Activated CD4-positive, alpha-beta T cell treated with anti-CD3 and anti-CD28 coated beads, Interleukin-2, amount 50 U/mL, for 24 hours (primary cell): Measurements from ENCODE around the gene ELMOD1.

Experiments
- DNase-seq, 2 donors: peaks; one replicate each; pipeline ENCODE4 v3.0.0-alpha.2; 2020; ENCODE audit warnings: low read depth in 1 of 2, low spot score in 1 of 2

Gene ELMOD1

GRCh38 chr11:107631931-107632330 is 41.0 kb downstream of the ELMOD1 start:
- no peak for DNase-seq

GRCh38 chr11:107646783-107647182 is 55.8 kb downstream of the ELMOD1 start:
- no peak for DNase-seq

- DNase-seq: no peak
Observed at GRCh38 chr11:107648242-107648641, 57.3 kb downstream of the ELMOD1 start.

GRCh38 chr11:107651672-107652071 is 60.7 kb downstream of the ELMOD1 start:
- DNase-seq: no peak

GRCh38 chr11:107653076-107653475 is 62.1 kb downstream of the ELMOD1 start:
- DNase-seq: no peak

- DNase-seq: no peak
Observed at GRCh38 chr11:107655602-107656001, 64.7 kb downstream of the ELMOD1 start.

GRCh38 chr11:107659310-107659709 is 68.4 kb downstream of the ELMOD1 start:
- no peak for DNase-seq

GRCh38 chr11:107660066-107660465 is 69.1 kb downstream of the ELMOD1 start:
- no peak for DNase-seq

GRCh38 chr11:107661656-107662055 is 70.7 kb downstream of the ELMOD1 start:
- no peak for DNase-seq

GRCh38 chr11:107665018-107665417 is 74.1 kb downstream of the ELMOD1 start:
- DNase-seq: no peak

GRCh38 chr11:107666911-107667613 is 76.1 kb downstream of the ELMOD1 start:
- no peak for DNase-seq

- no peak for DNase-seq
Observed at GRCh38 chr11:107669191-107669740, 78.3 kb downstream of the ELMOD1 start.

- DNase-seq: no peak
Observed at GRCh38 chr11:107669893-107670601, 79.1 kb downstream of the ELMOD1 start.

GRCh38 chr11:107675902-107676301 is 85.0 kb downstream of the ELMOD1 start:
- DNase-seq: no peak

GRCh38 chr11:107676336-107677057 is 85.5 kb downstream of the ELMOD1 start:
- DNase-seq: no peak

GRCh38 chr11:107677924-107678631 is 87.1 kb downstream of the ELMOD1 start:
- no peak for DNase-seq

- no peak for DNase-seq
Observed at GRCh38 chr11:107678632-107678971, 87.7 kb downstream of the ELMOD1 start.

- DNase-seq: no peak
Observed at GRCh38 chr11:107679255-107680024, 88.5 kb downstream of the ELMOD1 start.

- no peak for DNase-seq
Observed at GRCh38 chr11:107682171-107682570, 91.2 kb downstream of the ELMOD1 start.

GRCh38 chr11:107682572-107682971 is 91.6 kb downstream of the ELMOD1 start:
- no peak for DNase-seq

GRCh38 chr11:107683061-107683460 is 92.1 kb downstream of the ELMOD1 start:
- no peak for DNase-seq
